ENCODE data around the gene PCDHGB1. TPM values are rescaled to one million over a fixed set of nuclear protein-coding genes. Genes with fewer than 3 reads are reported as not detected.

The PCDHGB1 gene
- total RNA-seq, 4 donors from 2014 or later: 2.0 to 9.5 (median 4.2) TPM

- Histone ChIP-seq H3K4me3 (no peak overlapping the region), H3K27me3 (no peaks in the 10 kb centered on the region), H3K9me3 (peaks cover 2 to 69% (median 10%) of the 10 kb centered on the region in 3 donors), H3K36me3 (peaks cover 0 to 53% of the 10 kb centered on the region in 2 donors), H3K27ac (no peak overlapping the region), H3K4me1 (peaks cover 0 to 12% (median 0%) of the 10 kb centered on the region in 3 donors)
- 100% methylated on average over 1 to 6 of the region's 6 CpGs for WGBS, 2 donors (ENCODE audit: low coverage in 1 of 2)
- TF ChIP-seq POLR2AphosphoS5 (IDR thresholded peaks at IDR 0.05) (no peak), POLR2A (IDR thresholded peaks at IDR 0.05) (no peak), CTCF (IDR thresholded peaks at IDR 0.05) (no peak), EP300 (IDR thresholded peaks at IDR 0.05) (no peak)
- no peak for ATAC-seq
These were observed 30.7 kb upstream of the PCDHGB1 start for GRCh38 chr5:141319202-141319601.

DNA sequence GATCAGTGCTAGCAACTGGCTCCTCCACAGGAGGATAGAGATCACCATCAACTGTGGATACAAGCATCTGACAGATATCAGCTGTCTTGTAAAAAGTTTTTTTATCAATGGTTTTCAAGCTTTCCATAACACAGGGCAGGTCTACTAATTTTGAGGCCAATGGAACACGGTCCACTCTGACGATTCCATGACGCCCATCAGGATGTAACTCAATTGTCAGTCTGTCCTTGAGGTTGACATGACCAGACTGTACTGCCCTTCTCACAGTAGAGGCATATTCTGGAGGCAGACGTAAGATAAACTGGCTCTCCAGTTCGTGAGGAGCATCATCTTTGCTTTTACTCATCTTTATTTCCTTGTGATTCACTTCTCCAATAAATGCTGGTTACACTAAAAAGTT is 30.2 kb upstream of the PCDHGB1 start:
- peak overlapping the region; percentile 60 to 66 for H3K4me3 ChIP-seq
- H3K27ac ChIP-seq: peak overlapping the region in 2 of 4 donors; percentile 90 to 96
- H3K9me3 ChIP-seq: peaks cover 2 to 64% (median 10%) of the 10 kb centered on the region in 3 donors
- H3K4me1 ChIP-seq: peaks cover 0 to 12% (median 0%) of the 10 kb centered on the region in 3 donors
- ATAC-seq: no peak
- 64 to 72% methylated on average over 3 to 5 of the region's 5 CpGs for WGBS, 2 donors (ENCODE audit: low coverage in 1 of 2)
- peaks cover 0 to 49% of the 10 kb centered on the region in 2 donors for H3K36me3 ChIP-seq
- H3K27me3 ChIP-seq: no peaks in the 10 kb centered on the region
- TF ChIP-seq POLR2A (IDR thresholded peaks at IDR 0.05) (no peak), CTCF (IDR thresholded peaks at IDR 0.05) (no peak), EP300 (IDR thresholded peaks at IDR 0.05) (no peak), POLR2AphosphoS5 (IDR thresholded peaks at IDR 0.05) (no peak)

- WGBS, 2 donors (ENCODE audit: low coverage in 1 of 2): 2 to 5% methylated on average over 11 to 23 of the region's 67 CpGs
- Histone ChIP-seq H3K9me3 (peaks cover 2 to 56% (median 10%) of the 10 kb centered on the region in 3 donors), H3K27me3 (no peaks in the 10 kb centered on the region), H3K36me3 (peaks cover 0 to 45% of the 10 kb centered on the region in 2 donors), H3K4me3 (peak within 1 kb of the TSS; percentile 60 to 66), H3K27ac (peak within 1 kb of the TSS; percentile 76 to 98 (median 93)), H3K4me1 (peaks cover 0 to 12% (median 0%) of the 10 kb centered on the region in 3 donors)
- ATAC-seq: peak; percentile 99
- TF ChIP-seq POLR2AphosphoS5 (IDR thresholded peaks at IDR 0.05) (peak; percentile 94), EP300 (IDR thresholded peaks at IDR 0.05) (no peak), POLR2A (IDR thresholded peaks at IDR 0.05) (peak; percentile 81 to 89), CTCF (IDR thresholded peaks at IDR 0.05) (peak; percentile 45 to 82 (median 62))
These were observed 29.4 kb upstream of the PCDHGB1 start, which contains the start of gene TAF7 for GRCh38 chr5:141320225-141321169. Gene TAF7 (minus strand): TSS chr5:141320784. CDS start chr5:141320044, 740 bp downstream.

DNA sequence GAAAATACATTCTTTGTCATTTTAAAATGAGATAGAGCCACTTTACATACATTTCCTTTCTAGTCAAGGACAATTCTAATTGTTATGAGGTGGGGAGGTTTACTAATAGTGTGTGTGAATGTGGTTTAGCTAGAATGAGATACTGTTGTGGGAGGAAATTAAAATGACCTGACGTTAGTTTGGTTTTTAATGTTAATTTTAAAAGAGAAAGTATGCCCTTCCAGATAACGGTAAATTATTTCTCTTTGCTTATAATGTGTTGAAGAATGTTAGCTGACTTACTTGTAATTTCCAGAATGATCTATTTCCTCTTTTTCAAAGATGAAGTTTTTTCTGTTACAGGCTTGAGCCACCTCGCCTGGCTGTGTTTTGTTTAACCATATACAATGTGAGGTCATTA is 27.6 kb upstream of the PCDHGB1 start:
- Histone ChIP-seq H3K36me3 (peaks cover 0 to 28% of the 10 kb centered on the region in 2 donors), H3K9me3 (peaks cover 2 to 44% (median 10%) of the 10 kb centered on the region in 3 donors), H3K4me1 (peaks cover 0 to 18% (median 0%) of the 10 kb centered on the region in 3 donors), H3K27me3 (no peaks in the 10 kb centered on the region), H3K4me3 (no peak overlapping the region), H3K27ac (no peak overlapping the region)
- no peak for ATAC-seq
- TF ChIP-seq EP300 (IDR thresholded peaks at IDR 0.05) (no peak), POLR2AphosphoS5 (IDR thresholded peaks at IDR 0.05) (no peak), CTCF (IDR thresholded peaks at IDR 0.05) (no peak), POLR2A (IDR thresholded peaks at IDR 0.05) (no peak)
- WGBS, 2 donors (ENCODE audit: low coverage in 1 of 2): 87 to 89% methylated on average over 3 of the region's 3 CpGs
